ENCODE measurements around the gene GAB4. TPM values are rescaled to one million over a fixed set of nuclear protein-coding genes. Genes with fewer than 3 reads are reported as not detected.

GAB4 gene
- total RNA-seq, 2 experiments from 2014 or later = not detected

DNA sequence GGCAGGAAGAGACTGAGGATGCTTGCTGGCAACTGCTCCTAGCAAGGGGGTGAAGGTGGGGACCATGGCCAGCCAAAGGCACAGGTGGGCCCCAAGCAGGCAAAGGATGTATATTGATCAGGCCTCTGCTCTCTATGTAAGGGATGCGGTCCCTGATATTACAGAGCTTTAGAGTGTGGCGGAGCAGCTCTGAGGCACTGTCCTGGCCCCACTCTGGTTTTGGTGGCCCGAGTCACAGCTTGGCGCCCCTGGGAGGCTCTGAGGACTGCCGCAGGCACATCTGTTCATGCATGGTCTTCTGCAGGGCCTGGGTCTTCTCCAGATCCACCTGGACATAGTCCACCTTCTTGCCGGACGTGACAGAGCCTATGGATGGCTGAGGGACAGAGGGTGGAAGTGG, 45.5 kb downstream of the GAB4 start:
- POLR2A ChIA-PET = no interaction called here
- TF ChIP-seq, protein P1, sequence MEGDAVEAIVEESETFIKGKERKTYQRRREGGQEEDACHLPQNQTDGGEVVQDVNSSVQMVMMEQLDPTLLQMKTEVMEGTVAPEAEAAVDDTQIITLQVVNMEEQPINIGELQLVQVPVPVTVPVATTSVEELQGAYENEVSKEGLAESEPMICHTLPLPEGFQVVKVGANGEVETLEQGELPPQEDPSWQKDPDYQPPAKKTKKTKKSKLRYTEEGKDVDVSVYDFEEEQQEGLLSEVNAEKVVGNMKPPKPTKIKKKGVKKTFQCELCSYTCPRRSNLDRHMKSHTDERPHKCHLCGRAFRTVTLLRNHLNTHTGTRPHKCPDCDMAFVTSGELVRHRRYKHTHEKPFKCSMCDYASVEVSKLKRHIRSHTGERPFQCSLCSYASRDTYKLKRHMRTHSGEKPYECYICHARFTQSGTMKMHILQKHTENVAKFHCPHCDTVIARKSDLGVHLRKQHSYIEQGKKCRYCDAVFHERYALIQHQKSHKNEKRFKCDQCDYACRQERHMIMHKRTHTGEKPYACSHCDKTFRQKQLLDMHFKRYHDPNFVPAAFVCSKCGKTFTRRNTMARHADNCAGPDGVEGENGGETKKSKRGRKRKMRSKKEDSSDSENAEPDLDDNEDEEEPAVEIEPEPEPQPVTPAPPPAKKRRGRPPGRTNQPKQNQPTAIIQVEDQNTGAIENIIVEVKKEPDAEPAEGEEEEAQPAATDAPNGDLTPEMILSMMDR (IDR thresholded peaks at IDR 0.05) = no peak

DNA sequence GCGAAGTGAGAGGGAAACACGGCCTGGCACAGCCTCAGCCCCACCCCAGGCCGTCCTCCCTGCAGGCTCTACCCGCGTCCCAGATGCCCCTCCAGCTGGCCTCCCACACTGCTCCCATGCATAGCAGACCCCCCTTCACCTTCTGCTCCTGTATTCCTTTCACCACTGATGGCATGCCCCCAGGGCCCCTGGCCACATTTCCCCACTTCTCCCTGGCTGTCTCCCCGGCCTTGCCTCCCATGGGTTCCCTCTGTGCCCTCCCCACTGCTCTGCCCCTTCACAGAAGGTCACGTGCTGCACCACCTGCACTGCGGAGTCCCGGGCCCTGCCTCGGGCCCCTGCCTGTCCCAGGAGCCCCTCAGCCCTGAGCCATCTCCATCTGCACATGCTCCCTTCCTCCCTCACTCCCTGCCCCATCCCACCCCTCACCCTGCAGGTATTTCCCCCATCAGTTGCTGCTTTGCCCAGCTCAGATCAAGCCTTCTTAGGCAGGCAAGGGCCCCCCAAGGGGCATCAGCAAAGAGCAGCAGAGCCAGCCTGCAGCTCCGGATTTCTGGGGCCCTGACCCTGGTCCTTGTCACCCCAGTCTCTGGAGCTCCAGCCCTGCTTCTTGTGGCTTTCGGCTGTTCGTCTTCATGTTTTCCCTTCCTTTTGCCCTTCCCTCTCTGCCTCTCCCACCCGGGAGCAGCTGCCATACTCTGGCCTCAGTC, 46.4 kb downstream of the GAB4 start:
- Histone ChIP-seq H3K4me1 (ENCODE audit: insufficient read depth, low read length) (no peaks in the 10 kb centered on the region), H3K9me3 (ENCODE audit: control insufficient read depth in 1 of 2, insufficient read depth in 1 of 2, low read length in 2 of 2) (no peaks in the 10 kb centered on the region), H3K36me3 (ENCODE audit: insufficient read depth, low read length) (no peaks in the 10 kb centered on the region), H3K27ac (ENCODE audit: low read depth in 1 of 2, low read length in 2 of 2) (no peak overlapping the region), H3K4me3 (ENCODE audit: low read length) (no peak overlapping the region), H3K27me3 (ENCODE audit: control insufficient read depth in 1 of 2, insufficient read depth in 2 of 2, low read length in 2 of 2) (no peaks in the 10 kb centered on the region)
- ATAC-seq (ENCODE audit: poor library complexity) = no peak
- POLR2A ChIA-PET = no interaction called here
- TF ChIP-seq, protein P1 (IDR thresholded peaks at IDR 0.05) = no peak
- Mint-ChIP-seq H3K4me3 (no peak overlapping the region), H3K27ac (no peak overlapping the region), H3K27me3 (no peaks in the 10 kb centered on the region), H3K4me1 (ENCODE audit: low read depth) (no peaks in the 10 kb centered on the region), H3K9me3 (no peaks in the 10 kb centered on the region), H3K36me3 (ENCODE audit: low read depth) (no peaks in the 10 kb centered on the region)
- CTCF ChIA-PET = no interaction called here
- intact Hi-C loops (cut with DNase I, micrococcal nuclease) = no loop called here
- no peak for DNase-seq

More for the DNA sequence above, 45.5 kb downstream of the GAB4 start:
- Mint-ChIP-seq H3K9me3 (no peaks in the 10 kb centered on the region), H3K36me3 (ENCODE audit: low read depth) (no peaks in the 10 kb centered on the region), H3K27me3 (no peaks in the 10 kb centered on the region), H3K27ac (no peak overlapping the region), H3K4me3 (no peak overlapping the region), H3K4me1 (ENCODE audit: low read depth) (no peaks in the 10 kb centered on the region)
- H3K4me3 ChIP-seq (ENCODE audit: low read length) = no peak overlapping the region
- H3K27me3 ChIP-seq (ENCODE audit: control insufficient read depth in 1 of 2, insufficient read depth in 2 of 2, low read length in 2 of 2) = no peaks in the 10 kb centered on the region
- DNase-seq (no peak), ATAC-seq (ENCODE audit: poor library complexity) (no peak)
- intact Hi-C loops (cut with DNase I, micrococcal nuclease) = no loop called here
- H3K27ac ChIP-seq (ENCODE audit: low read depth in 1 of 2, low read length in 2 of 2) = no peak overlapping the region
- CTCF ChIA-PET = no interaction called here
- no peaks in the 10 kb centered on the region for H3K4me1 ChIP-seq (ENCODE audit: insufficient read depth, low read length)
- H3K9me3 ChIP-seq (ENCODE audit: control insufficient read depth in 1 of 2, insufficient read depth in 1 of 2, low read length in 2 of 2) = no peaks in the 10 kb centered on the region
- H3K36me3 ChIP-seq (ENCODE audit: insufficient read depth, low read length) = no peaks in the 10 kb centered on the region

DNA sequence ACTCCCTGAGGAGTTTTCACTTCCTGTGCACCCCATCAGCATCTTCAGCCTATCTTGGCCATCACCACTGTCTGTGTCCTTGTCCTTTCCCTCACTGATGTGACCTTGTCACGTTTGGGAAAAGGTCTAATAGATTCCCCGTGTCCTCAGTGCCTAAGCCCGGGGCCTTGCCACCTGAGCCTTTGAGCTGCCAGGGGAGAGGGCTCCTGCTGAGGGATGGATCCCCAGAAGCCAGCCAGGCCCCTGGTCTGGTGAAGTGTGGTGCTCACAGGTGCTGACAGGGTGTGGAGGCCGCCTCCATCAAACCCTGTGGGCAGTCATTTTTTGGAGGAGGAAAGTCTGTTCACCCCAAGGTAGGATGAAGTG, 47.2 kb downstream of the GAB4 start:
- Histone ChIP-seq H3K4me3 (ENCODE audit: low read length) (no peak overlapping the region), H3K27me3 (ENCODE audit: control insufficient read depth in 1 of 2, insufficient read depth in 2 of 2, low read length in 2 of 2) (no peaks in the 10 kb centered on the region), H3K4me1 (ENCODE audit: insufficient read depth, low read length) (no peaks in the 10 kb centered on the region), H3K36me3 (ENCODE audit: insufficient read depth, low read length) (no peaks in the 10 kb centered on the region), H3K9me3 (ENCODE audit: control insufficient read depth in 1 of 2, insufficient read depth in 1 of 2, low read length in 2 of 2) (no peaks in the 10 kb centered on the region), H3K27ac (ENCODE audit: low read depth in 1 of 2, low read length in 2 of 2) (no peak overlapping the region)
- ATAC-seq (ENCODE audit: poor library complexity) (no peak), DNase-seq (no peak)
- no peaks in the 10 kb centered on the region for H3K4me1 Mint-ChIP-seq (ENCODE audit: low read depth)
- ChIA-PET CTCF (no interaction called here), POLR2A (no interaction called here)
- H3K9me3 Mint-ChIP-seq = no peaks in the 10 kb centered on the region
- H3K27me3 Mint-ChIP-seq = no peaks in the 10 kb centered on the region
- TF ChIP-seq, protein P1 (IDR thresholded peaks at IDR 0.05) = no peak
- no peak overlapping the region for H3K4me3 Mint-ChIP-seq
- no peaks in the 10 kb centered on the region for H3K36me3 Mint-ChIP-seq (ENCODE audit: low read depth)
- intact Hi-C loops (cut with DNase I, micrococcal nuclease) = no loop called here
- H3K27ac Mint-ChIP-seq = no peak overlapping the region
